C4-2B (cell line): ENCODE data around the gene SMIM9.

Experiments
- H3K27ac ChIP-seq: fragments of 450-650 bp; 2 replicates; pipeline ENCODE4 v1.5.1; 2017
- CTCF ChIP-seq: fragments of 450-650 bp; conservative IDR thresholded peaks from 2 replicates; pipeline ENCODE4 v1.5.1; 2017; ENCODE audit warnings: mild to moderate bottlenecking
- ZFX ChIP-seq: fragments of 450-650 bp; IDR thresholded peaks from 2 replicates; pipeline ENCODE4 v1.6.1; 2017

SMIM9 gene

GRCh38 chrX:154774622-154775021 is 59.8 kb downstream of the SMIM9 start:
- H3K27ac ChIP-seq, result no peak overlapping the region
- TF ChIP-seq ZFX (no peak), CTCF (no peak)
